ENCODE data around the gene RNF32. TPM values are rescaled to one million over a fixed set of nuclear protein-coding genes. Genes with fewer than 3 reads are reported as not detected.
"Not testable (repeated sequence)": the region's sequence is repeated elsewhere in the genome, so short reads cannot be mapped to it uniquely, and the experiment has no call there.

Gene RNF32
- total and polyA plus RNA-seq, 2 of the 13 experiments (the other 11 are each of a cell fraction or from before 2014, with no cell fraction given), result not detected

- H3K79me2 ChIP-seq (ENCODE audit: insufficient read depth, low read length); H2AFZ ChIP-seq (ENCODE audit: low read length); H3K4me1 ChIP-seq (ENCODE audit: insufficient read depth, low read length); POLR2A ChIA-PET; intact Hi-C loops (cut with micrococcal nuclease; ENCODE audit: unreplicated experiment); DNase-seq (ENCODE audit: low spot score); H3K27me3 ChIP-seq (ENCODE audit: control insufficient read depth in 1 of 2, insufficient read depth in 2 of 2, low read length in 2 of 2); CTCF ChIA-PET (ENCODE audit: low intra/inter-chr PET ratio, low total read pairs); in situ Hi-C loops (cut with HindIII; ENCODE audit: extremely low pct_ligation_motif_present, low pct_unique_long_range_greater_than_20kb); H3K9ac ChIP-seq (ENCODE audit: insufficient read depth, low read depth, low read length); H3K36me3 ChIP-seq (replicated peaks in 1 of 2; ENCODE audit: control insufficient read depth in 1 of 2, insufficient read depth in 2 of 2, low read length in 2 of 2); H3K27ac ChIP-seq (ENCODE audit: extremely low read length, insufficient read depth, low read length); FAIRE-seq; ATAC-seq; BruUV-seq (replicated peaks); H4K20me1 ChIP-seq (ENCODE audit: insufficient read depth, low read length); H3K4me3 ChIP-seq (replicated peaks in 1 of 3; ENCODE audit: insufficient read depth in 1 of 3, low read depth in 2 of 3, low read length in 3 of 3); H3K4me2 ChIP-seq (ENCODE audit: low read depth, low read length): not testable (repeated sequence)
- 100% methylated on average over 1 of the region's 1 CpG for WGBS (ENCODE audit: low lambda C conversion rate)
- peaks cover 10% of the 10 kb centered on the region; the same call in 1 of the 2 replicates for H3K9me3 ChIP-seq (ENCODE audit: low read length)
Observed at GRCh38 chr7:156701787-156702186, 61.2 kb downstream of the RNF32 start.

- TF ChIP-seq MAFK (conservative IDR thresholded peaks at IDR 0.05 in 1 of 2, IDR thresholded peaks at IDR 0.05 in 1 of 2; ENCODE audit: low read length in 2 of 2), result peak; percentile 13 to 51; a peak in 2 of 4 replicates
- no peak for TF ChIP-seq HIC2 (CRISPR knock-in tag; IDR thresholded peaks at IDR 0.05; ENCODE audit: low read depth)
- TF ChIP-seq MAFF (IDR thresholded peaks at IDR 0.05; ENCODE audit: low read depth, low read length), result 0 out of 2 replicates have a peak, but pooled peaks have one; percentile 37
- no peaks in the 10 kb centered on the region for H3K36me3 ChIP-seq (replicated peaks in 1 of 2; ENCODE audit: control insufficient read depth in 1 of 2, insufficient read depth in 2 of 2, low read length in 2 of 2)
- intact Hi-C loops (cut with micrococcal nuclease; ENCODE audit: unreplicated experiment) (no loop called here), in situ Hi-C loops (cut with HindIII; ENCODE audit: extremely low pct_ligation_motif_present, low pct_unique_long_range_greater_than_20kb) (no loop called here)
- H3K4me3 ChIP-seq (replicated peaks in 1 of 3; ENCODE audit: insufficient read depth in 1 of 3, low read depth in 2 of 3, low read length in 3 of 3), result no peak overlapping the region
- H3K79me2 ChIP-seq (ENCODE audit: insufficient read depth, low read length), result no peaks in the 10 kb centered on the region
- no TSS peak for BruUV-seq (replicated peaks)
- peaks cover 7% of the 10 kb centered on the region; the same call in 1 of the 2 replicates for H3K9me3 ChIP-seq (ENCODE audit: low read length)
- ChIA-PET POLR2A (no interaction called here), CTCF (ENCODE audit: low intra/inter-chr PET ratio, low total read pairs) (no interaction called here)
- H3K4me2 ChIP-seq (ENCODE audit: low read depth, low read length), result no peak overlapping the region
- ATAC-seq (no peak), FAIRE-seq (no peak), DNase-seq (ENCODE audit: low spot score) (no peak)
- no peak overlapping the region for H2AFZ ChIP-seq (ENCODE audit: low read length)
- peaks cover 8% of the 10 kb centered on the region for H3K4me1 ChIP-seq (ENCODE audit: insufficient read depth, low read length)
- H4K20me1 ChIP-seq (ENCODE audit: insufficient read depth, low read length), result no peaks in the 10 kb centered on the region
- no peak overlapping the region for H3K9ac ChIP-seq (ENCODE audit: insufficient read depth, low read depth, low read length)
- H3K27me3 ChIP-seq (ENCODE audit: control insufficient read depth in 1 of 2, insufficient read depth in 2 of 2, low read length in 2 of 2), result no peaks in the 10 kb centered on the region
- H3K27ac ChIP-seq (ENCODE audit: extremely low read length, insufficient read depth, low read length), result no peak overlapping the region
Observed at GRCh38 chr7:156702399-156702798, 61.8 kb downstream of the RNF32 start.

Data from HepG2 (cell line).